GM12864 (cell line): ENCODE data around the gene RBPMS2.

Source experiments
- DNase-seq: peaks from one replicate; pipeline ENCODE4 v3.0.0-alpha.2; 2011; ENCODE audit warnings: low read depth
- H3K4me3 ChIP-seq: 2 replicates; pipeline ENCODE4 v1.5.1; 2011; ENCODE audit warnings: mild to moderate bottlenecking, low read depth, low read length, control low read depth
- TF ChIP-seq, protein P1 (sequence below): IDR thresholded peaks from 2 replicates; pipeline ENCODE4 v1.5.1; 2011; ENCODE audit warnings: low read depth, mild to moderate bottlenecking, moderate library complexity, low read length, control low read depth, inconsistent platforms; ENCODE audit errors: missing control alignments

RBPMS2 gene

DNA sequence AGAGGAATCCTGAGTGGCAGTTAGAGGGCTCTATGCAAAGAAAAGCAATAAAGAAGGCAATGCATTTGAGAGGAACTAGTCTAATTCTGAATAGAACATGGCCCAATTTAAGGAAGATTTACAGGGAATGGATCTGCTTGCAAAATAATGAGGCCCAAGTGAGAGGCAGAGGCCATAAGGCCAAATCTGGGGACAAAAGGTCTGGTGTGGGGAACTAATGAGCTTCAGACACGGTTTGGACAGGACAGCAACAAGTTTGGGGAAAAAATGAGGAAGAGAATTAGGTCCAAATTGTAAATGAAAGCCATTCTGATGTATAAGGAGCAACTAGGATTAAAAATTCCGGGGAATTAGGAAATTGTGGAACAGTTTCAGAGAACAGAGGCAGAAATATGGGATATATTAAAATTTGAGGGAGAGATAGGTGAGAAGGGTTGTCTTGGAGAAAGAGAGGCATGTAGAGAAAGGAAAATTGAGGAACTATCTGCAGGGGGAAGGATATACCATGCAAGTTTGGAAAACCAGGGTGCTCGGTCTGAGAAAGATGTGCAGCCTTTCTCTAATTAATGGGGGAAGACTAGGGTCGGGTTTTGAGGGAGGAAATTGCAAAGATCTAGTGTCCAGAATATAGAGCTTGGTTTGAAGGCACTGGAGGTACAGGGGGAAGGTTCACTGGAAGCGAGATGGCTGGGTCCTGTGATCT lies 73.8 kb downstream of the RBPMS2 start:
- no peak for DNase-seq
- TF ChIP-seq, protein P1, sequence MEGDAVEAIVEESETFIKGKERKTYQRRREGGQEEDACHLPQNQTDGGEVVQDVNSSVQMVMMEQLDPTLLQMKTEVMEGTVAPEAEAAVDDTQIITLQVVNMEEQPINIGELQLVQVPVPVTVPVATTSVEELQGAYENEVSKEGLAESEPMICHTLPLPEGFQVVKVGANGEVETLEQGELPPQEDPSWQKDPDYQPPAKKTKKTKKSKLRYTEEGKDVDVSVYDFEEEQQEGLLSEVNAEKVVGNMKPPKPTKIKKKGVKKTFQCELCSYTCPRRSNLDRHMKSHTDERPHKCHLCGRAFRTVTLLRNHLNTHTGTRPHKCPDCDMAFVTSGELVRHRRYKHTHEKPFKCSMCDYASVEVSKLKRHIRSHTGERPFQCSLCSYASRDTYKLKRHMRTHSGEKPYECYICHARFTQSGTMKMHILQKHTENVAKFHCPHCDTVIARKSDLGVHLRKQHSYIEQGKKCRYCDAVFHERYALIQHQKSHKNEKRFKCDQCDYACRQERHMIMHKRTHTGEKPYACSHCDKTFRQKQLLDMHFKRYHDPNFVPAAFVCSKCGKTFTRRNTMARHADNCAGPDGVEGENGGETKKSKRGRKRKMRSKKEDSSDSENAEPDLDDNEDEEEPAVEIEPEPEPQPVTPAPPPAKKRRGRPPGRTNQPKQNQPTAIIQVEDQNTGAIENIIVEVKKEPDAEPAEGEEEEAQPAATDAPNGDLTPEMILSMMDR, result no peak
- peak overlapping the region; percentile 78 for H3K4me3 ChIP-seq

DNA sequence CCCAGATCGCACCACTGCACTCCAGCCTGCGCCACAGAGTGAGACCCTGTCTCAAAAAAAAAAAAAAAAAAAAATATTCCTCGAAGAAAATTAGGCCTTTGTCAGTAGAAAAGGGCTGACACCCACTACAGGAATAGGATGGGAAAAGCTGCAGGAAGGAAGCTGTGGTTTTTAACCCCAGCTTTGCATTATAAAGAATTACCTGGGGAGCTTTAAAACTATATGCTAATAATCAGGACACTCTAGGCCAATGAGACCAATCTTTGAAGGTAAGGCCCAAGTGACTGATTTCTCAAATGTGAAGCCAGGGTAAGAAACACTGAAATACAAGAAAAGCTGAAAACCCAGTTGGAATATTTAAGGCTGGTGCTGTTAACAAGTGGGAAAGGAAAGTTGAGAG lies 74.3 kb downstream of the RBPMS2 start:
- H3K4me3 ChIP-seq, result no peak overlapping the region
- TF ChIP-seq, protein P1, result no peak
- no peak for DNase-seq

DNA sequence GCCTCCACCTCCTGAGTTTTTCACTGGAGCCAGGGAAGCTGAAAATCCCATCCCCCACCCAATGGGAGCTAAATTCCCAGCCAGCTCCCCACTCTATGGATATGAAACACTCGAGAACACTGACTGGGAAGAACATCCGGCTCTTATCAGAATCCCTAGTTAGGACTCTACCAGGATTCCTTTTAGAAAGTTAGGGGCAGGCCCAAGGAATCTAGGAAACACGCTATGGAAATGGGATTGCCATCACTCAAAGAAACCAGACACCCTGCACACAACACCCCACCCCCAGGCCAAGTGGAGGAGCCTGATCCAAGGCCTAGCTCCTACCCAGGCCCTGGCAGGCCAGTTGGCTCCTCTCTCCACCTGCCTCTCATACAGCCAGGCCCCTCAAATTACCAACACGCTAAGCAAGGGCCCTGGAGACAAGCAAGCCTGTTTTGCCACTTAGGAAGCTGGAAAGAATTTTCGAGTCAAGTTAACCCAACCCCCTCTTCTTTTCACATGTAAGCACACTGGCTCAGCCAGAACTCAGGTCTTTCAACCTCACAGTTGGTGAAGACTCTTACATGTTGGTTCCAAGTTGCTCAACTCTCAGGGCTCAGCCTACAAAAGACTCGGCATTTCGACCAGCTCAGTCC lies 75.5 kb downstream of the RBPMS2 start:
- H3K4me3 ChIP-seq, result no peak overlapping the region
- TF ChIP-seq, protein P1, result no peak
- DNase-seq, result no peak

DNA sequence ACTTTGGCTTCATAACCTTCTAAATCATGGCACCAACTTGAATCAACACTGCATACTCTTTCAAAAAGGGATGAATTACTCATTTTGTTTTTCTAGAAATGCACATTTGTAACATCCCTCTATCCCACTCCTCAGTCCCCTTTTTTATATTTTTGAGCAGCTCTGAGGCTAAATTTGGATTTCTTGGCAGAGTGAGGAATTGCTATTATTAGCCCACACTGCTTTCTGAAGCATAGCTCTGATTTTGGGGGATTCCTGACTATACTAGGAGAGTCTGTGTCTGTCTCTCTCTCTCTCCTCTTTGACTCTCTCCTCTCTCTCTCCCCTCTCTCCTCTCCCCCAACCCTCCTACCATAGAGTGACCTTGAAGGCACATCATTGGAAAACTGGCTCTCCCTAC lies 76.6 kb downstream of the RBPMS2 start:
- TF ChIP-seq, protein P1, result no peak
- no peak for DNase-seq
- no peak overlapping the region for H3K4me3 ChIP-seq

DNA sequence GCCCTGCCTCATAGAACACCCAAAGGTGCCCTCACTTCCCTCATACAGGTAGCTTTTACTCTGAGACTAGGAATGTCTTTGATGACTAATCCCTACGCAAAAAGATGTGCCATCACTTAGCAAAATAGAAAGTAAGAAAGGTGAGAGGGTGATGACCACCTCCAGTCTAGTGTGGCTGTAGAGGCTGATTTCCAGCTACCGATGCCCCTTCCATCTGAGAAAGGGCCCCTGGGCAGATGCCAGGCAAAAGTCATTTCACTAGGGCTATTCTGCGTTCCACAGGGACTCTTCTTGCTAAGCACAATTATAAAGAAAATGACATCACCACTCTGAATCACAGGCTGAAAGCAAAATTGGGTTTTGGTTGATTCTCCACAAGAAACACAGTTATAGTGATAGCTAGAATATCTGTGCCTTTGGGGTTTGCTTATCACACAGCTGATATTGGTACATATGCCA lies 77.4 kb downstream of the RBPMS2 start:
- H3K4me3 ChIP-seq, result no peak overlapping the region
- no peak for DNase-seq
- TF ChIP-seq, protein P1, result no peak

DNA sequence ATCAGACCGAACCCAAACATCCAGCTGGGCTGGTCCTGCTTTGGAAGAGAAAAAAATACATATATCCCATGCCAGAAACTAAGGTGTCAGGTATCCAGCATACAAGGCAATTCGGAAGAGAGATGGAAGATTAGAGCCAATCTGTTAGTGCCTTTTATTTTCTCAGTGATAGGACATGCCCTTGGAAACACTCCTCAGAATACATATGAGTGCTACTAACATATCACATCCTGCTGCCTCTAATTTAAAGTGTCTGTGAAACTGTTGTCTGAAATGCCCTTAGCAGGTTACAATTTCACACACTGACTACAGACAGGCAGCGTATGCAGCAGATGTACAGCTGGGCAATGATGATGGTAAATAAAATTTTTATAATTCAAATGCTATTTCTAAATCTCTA lies 78.9 kb downstream of the RBPMS2 start:
- no peak overlapping the region for H3K4me3 ChIP-seq
- no peak for DNase-seq
- TF ChIP-seq, protein P1, result no peak
